ENCODE data around the gene LIN7A.

The LIN7A gene

GRCh38 chr12:80937391-80938238 lies at the start of gene LIN7A:
Gene LIN7A, minus strand, starts transcription at chr12:80937934. Its CDS starts 212 bp downstream, at chr12:80937722.
- no peak for DNase-seq

- no peak for DNase-seq
Measured at GRCh38 chr12:80986224-80986623, 48.5 kb upstream of the LIN7A start.

DNA sequence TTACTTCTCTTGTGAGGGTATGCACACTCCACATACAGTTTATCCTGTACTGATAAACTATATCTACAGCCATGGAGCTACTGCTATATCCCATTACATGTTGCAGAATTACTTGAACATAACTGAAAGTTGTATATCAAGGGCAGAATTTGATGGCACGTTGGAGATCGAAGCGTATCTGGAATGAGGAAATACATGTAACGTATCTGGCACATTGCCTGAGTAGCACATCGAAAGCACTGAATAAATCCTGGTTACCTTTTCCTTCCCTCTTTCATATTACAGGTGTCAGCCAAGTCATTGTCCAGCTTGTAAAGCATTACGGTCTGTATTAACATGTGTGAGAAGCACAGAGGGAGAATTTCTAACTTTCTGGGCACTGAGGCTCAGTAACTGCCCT lies 42.1 kb upstream of the LIN7A start:
- DNase-seq: peak; percentile 32

GRCh38 chr12:80979251-80979650 lies 41.5 kb upstream of the LIN7A start:
- DNase-seq: no peak

DNA sequence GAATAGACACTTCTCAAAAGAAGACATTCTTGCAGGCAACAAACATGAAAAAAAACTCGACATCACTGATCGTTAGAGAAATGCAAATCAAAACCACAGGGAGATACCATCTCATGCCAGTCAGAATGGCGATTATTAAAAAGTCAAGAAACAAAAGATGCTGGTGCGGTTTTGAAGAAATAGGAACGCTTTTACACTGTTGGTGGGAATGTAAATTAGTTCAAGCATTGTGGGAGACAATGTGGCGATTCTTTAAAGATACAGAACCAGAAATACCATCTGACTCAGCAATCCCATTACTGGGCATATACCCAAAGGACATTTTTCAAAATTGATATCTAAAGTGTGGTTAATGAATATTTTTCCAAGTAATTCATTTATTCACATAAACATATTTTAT lies 39.6 kb upstream of the LIN7A start:
- DNase-seq: no peak

GRCh38 chr12:80968326-80968725 lies 30.6 kb upstream of the LIN7A start:
- DNase-seq: no peak

DNA sequence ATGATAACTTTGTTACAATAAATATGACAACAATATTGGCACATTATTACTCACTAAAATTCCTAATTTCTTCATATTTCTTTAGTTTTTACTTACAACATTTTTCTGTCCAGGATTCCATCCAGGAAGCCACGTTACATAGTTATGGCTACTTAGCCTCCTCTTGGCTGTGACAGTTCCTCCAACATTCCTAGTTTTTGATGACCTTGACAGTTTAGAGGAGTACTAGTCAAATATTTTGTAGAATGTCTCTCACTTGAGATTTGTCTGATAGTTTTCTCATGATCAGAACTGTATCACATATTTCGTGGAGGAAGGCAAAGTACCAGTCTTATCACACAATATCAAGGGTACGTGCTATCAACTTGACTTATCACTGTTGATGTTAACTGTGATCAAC lies 29.8 kb upstream of the LIN7A start:
- no peak for DNase-seq

DNA sequence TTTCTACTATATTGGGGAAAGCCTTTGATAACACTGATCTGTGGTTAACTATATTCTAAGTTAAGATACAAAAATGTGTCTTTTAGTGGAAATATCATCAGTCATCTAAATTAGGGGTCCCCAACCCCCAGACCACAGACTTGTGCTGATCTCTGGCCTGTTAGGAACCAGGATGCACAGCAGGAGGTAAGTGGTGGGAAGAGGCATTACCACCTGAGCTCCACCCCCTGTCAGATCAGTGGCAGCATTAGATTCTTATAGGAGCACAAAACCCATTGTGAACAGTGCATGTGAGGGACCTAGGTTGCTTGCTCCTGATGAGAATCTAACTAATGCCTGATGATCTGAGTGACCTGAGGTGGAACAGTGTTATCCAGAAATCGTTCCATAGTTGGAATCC lies 28.3 kb upstream of the LIN7A start:
- no peak for DNase-seq

DNA sequence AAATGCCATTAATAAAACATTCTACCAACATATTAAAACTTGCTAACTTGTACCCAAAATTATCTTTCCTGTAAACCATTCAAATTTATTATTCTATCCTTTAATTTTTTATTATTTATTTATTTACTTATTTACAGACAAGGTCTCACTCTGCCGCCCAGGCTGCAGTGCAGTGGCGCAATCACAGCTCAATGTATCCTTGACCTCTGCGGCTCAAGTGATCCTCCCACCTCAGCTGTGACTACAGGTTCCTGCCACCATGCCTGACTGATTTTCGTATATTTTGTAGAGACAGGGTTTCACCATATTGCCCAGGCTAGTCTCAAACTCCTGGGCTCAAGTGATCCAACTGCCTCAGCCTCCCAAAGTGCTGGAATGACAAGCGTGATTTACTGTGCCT lies 20.4 kb upstream of the LIN7A start:
- no peak for DNase-seq

DNA sequence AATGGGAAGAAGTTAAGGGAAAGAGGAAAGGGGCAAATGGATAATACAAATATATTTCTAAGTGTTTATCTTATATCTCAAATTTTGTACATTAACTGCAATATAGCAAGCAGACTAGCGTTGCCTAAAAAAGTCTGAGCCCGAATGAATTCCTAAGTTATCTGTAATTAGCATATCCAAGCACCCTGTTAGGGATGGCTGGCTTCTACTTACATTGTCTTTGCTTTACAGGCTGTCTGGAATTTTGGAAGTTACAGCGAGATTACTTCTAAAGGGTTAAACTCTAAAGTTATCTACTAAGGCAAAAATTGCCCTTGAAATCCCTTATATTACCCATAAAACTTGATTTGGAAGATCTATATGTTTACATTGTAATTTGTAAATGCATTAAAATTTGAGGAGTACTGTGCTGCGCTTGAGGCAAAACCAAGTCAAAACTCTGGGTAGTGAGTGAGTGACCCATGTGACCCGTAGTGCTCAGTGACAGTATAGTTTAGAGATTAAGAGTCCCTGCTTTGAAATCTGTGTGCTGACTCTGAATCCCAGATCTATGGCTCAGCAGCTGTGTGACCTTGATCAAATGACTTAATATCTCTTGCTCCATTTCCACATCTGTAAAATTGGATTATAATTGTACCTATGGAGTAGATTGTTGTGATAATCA lies 17.3 kb upstream of the LIN7A start:
- no peak for DNase-seq

DNA sequence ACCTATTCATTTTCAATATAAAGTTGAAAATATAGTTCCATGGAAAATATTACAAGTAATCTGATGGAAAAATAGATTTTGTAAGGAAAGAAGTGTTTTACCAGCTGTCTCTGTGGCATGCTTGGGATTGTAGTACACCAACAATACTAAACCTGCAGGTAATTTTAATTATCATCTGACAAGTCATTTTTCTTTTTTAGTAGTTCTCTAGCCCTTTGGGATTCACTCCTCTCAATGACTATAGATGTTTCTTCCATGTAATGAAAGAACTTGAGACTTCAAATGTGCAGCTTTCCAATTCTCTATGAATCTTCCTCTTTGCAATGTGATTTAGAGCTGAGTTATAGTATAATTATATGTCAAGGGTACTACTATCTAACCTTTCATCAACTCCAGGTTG lies 14.7 kb upstream of the LIN7A start:
- no peak for DNase-seq

DNA sequence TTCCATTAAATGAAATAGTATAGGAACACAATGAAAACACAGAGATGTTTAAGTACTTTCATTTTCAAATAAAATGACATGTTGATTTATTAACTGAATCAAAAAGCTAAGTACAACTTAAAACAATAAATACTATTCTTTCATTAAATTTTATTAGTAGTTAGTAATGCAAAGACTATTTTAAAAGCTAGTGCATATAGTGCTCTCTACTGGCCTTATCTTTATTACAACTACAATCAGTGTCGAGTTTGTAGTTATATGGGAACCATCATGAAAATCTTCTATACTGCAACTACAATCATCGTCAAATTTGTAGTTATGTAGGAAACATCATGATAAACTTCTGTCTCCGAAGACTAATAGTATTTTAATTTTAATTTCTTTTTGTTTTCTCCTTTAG lies 8.9 kb upstream of the LIN7A start:
- no peak for DNase-seq

GRCh38 chr12:80943338-80943737 lies 5.6 kb upstream of the LIN7A start:
- DNase-seq: no peak

DNA sequence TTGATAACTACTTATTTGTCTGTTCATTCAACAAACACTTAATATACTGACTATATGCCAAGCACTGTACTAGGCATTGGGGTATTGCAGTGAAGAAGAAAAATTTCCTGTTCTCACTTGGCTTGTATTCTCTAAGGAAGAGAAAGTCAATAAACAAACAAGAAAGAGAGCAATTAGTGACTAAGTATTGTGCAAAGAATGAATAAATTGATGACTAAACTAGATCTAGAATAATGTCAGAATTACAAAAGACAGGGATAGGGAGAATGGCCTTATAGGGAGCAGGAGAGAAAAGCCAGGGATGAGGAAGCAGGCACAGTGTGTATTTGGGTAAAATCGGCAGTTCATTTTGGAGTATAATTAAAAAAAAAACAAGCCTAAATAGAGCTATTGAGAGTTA lies 4.2 kb upstream of the LIN7A start:
- DNase-seq: no peak

DNA sequence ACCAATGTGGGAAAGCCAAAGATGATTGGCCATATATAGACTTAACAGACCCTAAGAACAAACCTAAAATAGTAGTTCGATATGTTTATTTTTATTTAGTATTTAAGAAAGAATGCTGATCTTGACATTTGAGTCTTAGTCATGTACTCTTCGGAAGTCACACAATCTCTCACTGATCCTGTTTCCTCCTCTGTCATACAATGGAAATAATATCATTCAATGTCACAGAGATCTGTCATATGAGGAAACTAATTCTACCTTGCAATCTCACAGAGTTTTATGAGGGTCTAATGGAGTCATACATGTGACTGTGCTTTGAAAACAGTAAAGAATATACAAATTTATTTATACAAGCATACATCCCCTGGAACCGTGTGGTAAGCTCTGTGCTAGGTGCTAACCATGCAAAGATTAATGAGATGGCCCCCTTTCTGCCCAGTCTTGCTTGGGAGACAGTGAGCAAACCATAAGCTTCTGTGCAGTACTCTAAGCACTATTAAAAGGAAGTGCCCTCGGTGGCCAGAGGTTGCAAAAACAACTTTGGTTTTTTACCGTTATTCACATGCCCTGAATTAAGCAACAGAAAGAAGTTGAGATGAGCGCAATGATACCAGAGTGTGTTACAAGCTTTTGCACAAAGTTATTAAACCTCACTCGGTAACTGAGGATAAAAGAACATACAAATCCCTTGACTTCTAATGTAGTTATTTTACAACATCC lies 1.7 kb upstream of the LIN7A start:
- DNase-seq: no peak

DNA sequence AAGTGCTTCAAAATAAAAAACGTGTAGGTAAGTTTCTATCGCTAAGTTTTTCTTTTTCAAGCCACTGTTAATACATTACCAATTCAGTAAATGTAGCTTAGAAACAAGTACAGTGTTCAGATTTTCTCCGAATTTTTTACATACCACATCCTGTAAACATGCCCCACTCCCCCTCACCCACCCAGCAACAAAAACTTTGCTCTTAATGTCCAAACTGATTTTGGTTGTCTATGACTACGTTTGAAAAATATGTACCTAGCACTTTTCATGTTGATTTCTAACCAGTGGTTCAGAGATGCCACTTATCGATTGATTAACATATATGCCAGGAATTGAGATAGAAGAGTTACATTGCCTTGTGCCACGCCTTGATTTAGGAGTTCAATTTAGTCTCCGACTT lies 663 bp upstream of the LIN7A start:
- no peak for DNase-seq

GRCh38 chr12:80936642-80937390 lies 918 bp downstream of the LIN7A start:
- DNase-seq: peak; percentile 41

- DNase-seq: no peak
Measured at GRCh38 chr12:80936353-80936641, 1.4 kb downstream of the LIN7A start.

GRCh38 chr12:80935111-80935510 lies 2.6 kb downstream of the LIN7A start:
- no peak for DNase-seq

DNA sequence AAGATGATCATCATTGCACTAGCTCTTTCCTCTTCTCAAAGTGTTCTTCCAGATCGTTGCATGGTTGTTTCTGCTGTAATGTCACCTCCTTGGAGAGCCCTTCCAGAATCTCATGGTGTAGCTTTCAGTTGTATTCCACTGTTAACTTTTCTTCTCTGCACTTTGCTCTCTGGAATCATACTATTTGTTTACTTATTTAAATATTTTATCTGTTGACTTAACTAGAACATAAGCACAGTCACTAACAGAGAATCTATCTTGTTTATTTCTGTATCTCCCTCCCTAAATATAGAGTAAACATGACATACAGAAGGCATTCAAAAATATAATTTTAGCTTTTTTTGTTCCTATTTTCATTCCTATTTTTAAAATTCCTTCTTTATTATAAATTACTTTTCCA lies 11.8 kb downstream of the LIN7A start:
- no peak for DNase-seq

GRCh38 chr12:80925237-80925636 lies 12.5 kb downstream of the LIN7A start:
- DNase-seq: no peak

GRCh38 chr12:80924437-80924836 lies 13.3 kb downstream of the LIN7A start:
- no peak for DNase-seq

DNA sequence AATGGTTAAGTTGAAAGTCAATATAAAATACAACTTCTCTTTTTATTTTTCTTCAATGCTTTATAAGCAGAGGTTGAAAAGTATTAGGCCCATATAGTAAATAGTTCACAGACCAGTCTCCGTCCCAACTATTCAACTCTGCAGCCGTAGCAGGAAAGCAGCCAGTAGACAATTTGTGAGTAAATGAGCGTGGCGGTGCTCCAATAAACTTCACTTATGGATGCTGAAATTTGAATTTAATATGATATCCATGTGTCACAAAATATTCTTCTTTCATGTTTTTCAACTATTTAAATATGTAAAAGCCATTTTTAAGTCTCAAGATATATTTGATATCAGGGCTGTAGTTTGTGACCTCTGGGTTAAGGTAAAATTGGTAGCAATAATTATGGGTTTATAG lies 17.7 kb downstream of the LIN7A start:
- no peak for DNase-seq
